ENCODE measurements around the gene FRMPD1. TPM values are rescaled to one million over a fixed set of nuclear protein-coding genes. Genes with fewer than 3 reads are reported as not detected.
A peak's percentile ranks its signal among the peaks of the same experiment; 100 is the strongest.
"Not testable (repeated sequence)": the region's sequence is repeated elsewhere in the genome, so short reads cannot be mapped to it uniquely, and the experiment has no call there.

FRMPD1 gene
- total RNA-seq, 1 donor: not detected

GRCh38 chr9:37740631-37741328 is 90.0 kb downstream of the FRMPD1 start:
- no peak for DNase-seq (ENCODE audit: low read depth)
- no peak for TF ChIP-seq CTCF (IDR thresholded peaks at IDR 0.05; ENCODE audit: insufficient read depth, low read length)
- no peak overlapping the region for H3K4me3 ChIP-seq (ENCODE audit: low read depth, low read length)

DNA sequence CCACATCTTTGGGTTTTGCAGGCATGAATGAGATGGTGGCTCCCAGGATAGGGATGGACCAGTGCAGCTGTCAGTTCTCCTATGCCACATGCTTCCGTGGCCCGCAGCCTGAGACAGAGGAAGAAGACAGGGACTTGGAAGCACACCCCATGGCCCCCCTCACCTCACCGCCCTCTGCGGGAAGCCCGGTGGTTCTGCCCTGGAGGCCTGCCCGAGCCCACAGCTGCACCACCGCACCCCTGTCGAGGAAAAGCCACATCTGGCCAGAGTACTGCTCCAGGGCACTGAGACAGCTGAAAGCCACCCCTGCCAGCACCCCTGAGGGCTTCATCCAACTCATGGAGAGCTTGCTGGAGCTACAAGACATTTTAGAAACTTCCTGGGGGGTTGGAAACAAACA is 95.2 kb downstream of the FRMPD1 start:
- no peak overlapping the region for H3K4me3 ChIP-seq (ENCODE audit: low read depth, low read length)
- no peak for TF ChIP-seq CTCF (IDR thresholded peaks at IDR 0.05; ENCODE audit: insufficient read depth, low read length)
- no peak for DNase-seq (ENCODE audit: low read depth)

GRCh38 chr9:37746448-37747270 is 95.9 kb downstream of the FRMPD1 start:
- no peak for TF ChIP-seq CTCF (IDR thresholded peaks at IDR 0.05; ENCODE audit: insufficient read depth, low read length)

GRCh38 chr9:37747271-37747753 is 96.6 kb downstream of the FRMPD1 start:
- TF ChIP-seq CTCF (IDR thresholded peaks at IDR 0.05; ENCODE audit: insufficient read depth, low read length): peak; percentile 98
- H3K4me3 ChIP-seq (ENCODE audit: low read depth, low read length): no peak overlapping the region
- peak; percentile 76 for DNase-seq (ENCODE audit: low read depth)

More at GRCh38 chr9:37746448-37747270, 95.9 kb downstream of the FRMPD1 start:
- no peak for DNase-seq (ENCODE audit: low read depth)
- H3K4me3 ChIP-seq (ENCODE audit: low read depth, low read length): no peak overlapping the region

- DNase-seq (ENCODE audit: low read depth): no peak
- no peak for TF ChIP-seq CTCF (IDR thresholded peaks at IDR 0.05; ENCODE audit: insufficient read depth, low read length)
- no peak overlapping the region for H3K4me3 ChIP-seq (ENCODE audit: low read depth, low read length)
Measured at GRCh38 chr9:37749129-37749528, 98.4 kb downstream of the FRMPD1 start.

DNA sequence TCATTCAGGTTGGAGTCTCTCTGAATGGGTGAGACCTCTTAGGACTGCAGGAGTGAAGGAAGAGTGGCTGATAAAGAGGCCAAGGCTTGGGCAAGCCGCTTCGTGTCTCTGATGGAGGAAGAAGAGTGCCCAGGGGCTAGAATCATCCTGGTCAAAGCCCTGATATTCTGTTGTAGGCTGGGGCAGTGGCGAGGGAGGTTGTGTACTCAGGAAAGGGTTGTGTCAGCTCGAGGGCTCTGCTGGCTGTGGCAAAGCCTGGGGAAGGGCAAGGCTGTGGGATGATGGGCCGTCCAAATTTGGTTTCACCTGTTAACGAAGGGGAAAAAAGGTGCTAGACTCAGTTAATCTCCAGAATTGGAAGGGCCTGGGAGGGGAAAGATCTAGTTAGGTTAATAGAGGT is 100.4 kb downstream of the FRMPD1 start:
- no peak for TF ChIP-seq CTCF (IDR thresholded peaks at IDR 0.05; ENCODE audit: insufficient read depth, low read length)
- no peak overlapping the region for H3K4me3 ChIP-seq (ENCODE audit: low read depth, low read length)
- no peak for DNase-seq (ENCODE audit: low read depth)

DNA sequence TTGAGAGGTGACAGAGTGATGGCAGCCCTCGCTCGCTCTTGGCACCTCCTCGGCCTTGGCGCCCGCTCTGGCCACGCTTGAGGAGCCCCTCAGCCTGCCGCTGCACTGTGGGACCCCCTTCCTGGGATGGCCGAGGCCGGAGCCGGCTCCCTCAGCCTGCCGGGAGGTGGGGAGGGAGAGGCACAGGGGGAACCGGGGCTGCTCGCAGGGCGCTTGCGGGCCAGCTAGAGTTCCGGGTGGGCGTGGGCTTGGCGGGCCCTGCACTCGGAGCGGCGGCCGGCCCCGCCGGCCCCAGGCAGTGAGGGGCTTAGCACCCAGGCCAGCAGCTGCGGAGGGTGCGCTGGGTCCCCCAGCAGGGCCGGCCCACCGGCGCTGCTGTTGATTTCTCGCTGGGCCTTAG is 101.0 kb downstream of the FRMPD1 start:
- not testable (repeated sequence) for DNase-seq (ENCODE audit: low read depth); H3K4me3 ChIP-seq (ENCODE audit: low read depth, low read length)

DNA sequence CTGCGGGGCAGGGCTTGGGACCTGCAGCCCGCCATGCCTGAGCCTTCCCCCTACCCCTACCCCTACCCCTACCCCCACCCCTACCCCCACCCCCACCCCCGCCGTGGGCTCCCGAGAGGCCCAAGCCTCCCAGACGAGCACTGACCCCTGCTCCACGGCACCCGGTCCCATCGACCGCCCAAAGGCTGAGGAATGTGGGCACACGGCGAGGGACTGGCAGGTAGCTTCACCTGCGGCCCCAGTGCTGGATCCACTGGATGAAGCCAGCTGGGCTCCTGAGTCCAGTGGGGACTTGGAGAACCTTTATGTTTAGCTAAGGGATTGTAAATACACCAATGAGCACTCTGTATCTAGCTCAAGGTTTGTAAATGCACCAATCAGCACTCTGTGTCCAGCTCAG is 101.4 kb downstream of the FRMPD1 start:
- H3K4me3 ChIP-seq (ENCODE audit: low read depth, low read length); DNase-seq (ENCODE audit: low read depth): not testable (repeated sequence)

Data from fibroblast of the aortic adventitia (primary cell).